Dermis lymphatic vessel endothelial cell (primary cell): ENCODE measurements around the gene HLA-F. TPM values are rescaled to one million over a fixed set of nuclear protein-coding genes. Genes with fewer than 3 reads are reported as not detected.

Experiments used
- total RNA-seq: library from RNA; depleted of rRNA; stranded (reverse); fragments of >200 nt; gene quantifications from 2 replicates; pipeline ENCODE4 v1.2.1, GENCODE V29; 2014

Gene HLA-F
- 14.8 and 21.6 TPM in 2 replicates for total RNA-seq

GRCh38 chr6:29723262-29723665 is at the start of gene HLA-F:
Gene HLA-F, plus strand, starts transcription at chr6:29723434. Its CDS starts 30 bp downstream, at chr6:29723464.

GRCh38 chr6:29680904-29681303 is 42.3 kb upstream of the HLA-F start, which contains the start of gene ZFP57:
Gene ZFP57, minus strand, starts transcription at chr6:29681152. Its CDS starts 4,149 bp downstream, at chr6:29677003.

Other genes with a start within 250 kb of the HLA-F start
- not detected in 2 replicates for gene MAS1L, start 235.5 kb upstream of the HLA-F start, total RNA-seq
- 7.8 and 31.0 TPM in 2 replicates for gene UBD, start 163.7 kb upstream of the HLA-F start, total RNA-seq
- gene OR2H2, start 138.3 kb upstream of the HLA-F start, total RNA-seq: not detected in 2 replicates
- gene GABBR1, start 90.3 kb upstream of the HLA-F start, total RNA-seq: 1.4 and 4.8 TPM in 2 replicates
- gene MOG, start 66.3 kb upstream of the HLA-F start, total RNA-seq: not detected in 2 replicates
- gene ZFP57, start 42.3 kb upstream of the HLA-F start, total RNA-seq: not detected in 2 replicates
- not detected in 2 replicates for gene HLA-G, start 104.4 kb downstream of the HLA-F start, total RNA-seq
- 592 and 1,002 TPM in 2 replicates for gene HLA-A, start 219.1 kb downstream of the HLA-F start, total RNA-seq